Retinal pigment epithelial cell (primary cell): Measurements from ENCODE around the gene MAPK8IP1.

Source experiments
- DNase-seq: peaks from one replicate; pipeline ENCODE4 v3.0.0-alpha.2; 2010; ENCODE audit warnings: low read depth
- H3K4me3 ChIP-seq: 2 replicates; pipeline ENCODE4 v1.5.1; 2011; ENCODE audit warnings: mild to moderate bottlenecking, low read length, control low read depth, moderate library complexity
- CTCF ChIP-seq: conservative IDR thresholded peaks from 2 replicates; pipeline ENCODE4 v1.5.1; 2011; ENCODE audit warnings: low read depth, low read length, control low read depth, inconsistent platforms

The MAPK8IP1 gene

GRCh38 chr11:45906965-45907611, 21.6 kb downstream of the MAPK8IP1 start, which contains the start of gene FREY1:
FREY1 (minus strand) TSS chr11:45907271; CDS start chr11:45907245, 26 bp downstream.
- DNase-seq: no peak
- H3K4me3 ChIP-seq: no peak within 1 kb of the TSS
- TF ChIP-seq CTCF: no peak

GRCh38 chr11:45907911-45908370, 22.5 kb downstream of the MAPK8IP1 start:
- no peak for TF ChIP-seq CTCF
- no peak for DNase-seq

GRCh38 chr11:45909594-45910475, 24.4 kb downstream of the MAPK8IP1 start:
- no peak for TF ChIP-seq CTCF
- no peak overlapping the region for H3K4me3 ChIP-seq
- no peak for DNase-seq

More at GRCh38 chr11:45907911-45908370, 22.5 kb downstream of the MAPK8IP1 start:
- H3K4me3 ChIP-seq: no peak overlapping the region

- no peak for TF ChIP-seq CTCF
- no peak for DNase-seq
- H3K4me3 ChIP-seq: no peak overlapping the region
Observed at GRCh38 chr11:45910623-45911022, 25.2 kb downstream of the MAPK8IP1 start.

- DNase-seq: no peak
- TF ChIP-seq CTCF: no peak
- H3K4me3 ChIP-seq: no peak overlapping the region
Observed at GRCh38 chr11:45913514-45913913, 28.1 kb downstream of the MAPK8IP1 start.

- TF ChIP-seq CTCF: no peak
- no peak for DNase-seq
- H3K4me3 ChIP-seq: no peak overlapping the region
Observed at GRCh38 chr11:45913942-45914635, 28.6 kb downstream of the MAPK8IP1 start.
